ENCODE data around the gene FCMR.

GRCh38 chr1:206915030-206915735, 6.6 kb downstream of the FCMR start:
- TF ChIP-seq, protein P1, sequence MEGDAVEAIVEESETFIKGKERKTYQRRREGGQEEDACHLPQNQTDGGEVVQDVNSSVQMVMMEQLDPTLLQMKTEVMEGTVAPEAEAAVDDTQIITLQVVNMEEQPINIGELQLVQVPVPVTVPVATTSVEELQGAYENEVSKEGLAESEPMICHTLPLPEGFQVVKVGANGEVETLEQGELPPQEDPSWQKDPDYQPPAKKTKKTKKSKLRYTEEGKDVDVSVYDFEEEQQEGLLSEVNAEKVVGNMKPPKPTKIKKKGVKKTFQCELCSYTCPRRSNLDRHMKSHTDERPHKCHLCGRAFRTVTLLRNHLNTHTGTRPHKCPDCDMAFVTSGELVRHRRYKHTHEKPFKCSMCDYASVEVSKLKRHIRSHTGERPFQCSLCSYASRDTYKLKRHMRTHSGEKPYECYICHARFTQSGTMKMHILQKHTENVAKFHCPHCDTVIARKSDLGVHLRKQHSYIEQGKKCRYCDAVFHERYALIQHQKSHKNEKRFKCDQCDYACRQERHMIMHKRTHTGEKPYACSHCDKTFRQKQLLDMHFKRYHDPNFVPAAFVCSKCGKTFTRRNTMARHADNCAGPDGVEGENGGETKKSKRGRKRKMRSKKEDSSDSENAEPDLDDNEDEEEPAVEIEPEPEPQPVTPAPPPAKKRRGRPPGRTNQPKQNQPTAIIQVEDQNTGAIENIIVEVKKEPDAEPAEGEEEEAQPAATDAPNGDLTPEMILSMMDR (conservative IDR thresholded peaks at IDR 0.05; ENCODE audit: low read depth, low read length) = no peak
- no peak for TF ChIP-seq EZH2 (IDR thresholded peaks at IDR 0.05; ENCODE audit: low read length, unreplicated experiment)

Data from PC-3 (cell line).